HG03565 (cell line): Measurements from ENCODE around the gene TCERG1L.

Experiments used
- ATAC-seq: cut with Tn5 transposase; IDR thresholded peaks from one replicate; pipeline ENCODE4 v1.9.1; 2021; ENCODE audit warnings: mild to moderate bottlenecking, moderate library complexity; ENCODE audit not compliant: unreplicated experiment

The TCERG1L gene

DNA sequence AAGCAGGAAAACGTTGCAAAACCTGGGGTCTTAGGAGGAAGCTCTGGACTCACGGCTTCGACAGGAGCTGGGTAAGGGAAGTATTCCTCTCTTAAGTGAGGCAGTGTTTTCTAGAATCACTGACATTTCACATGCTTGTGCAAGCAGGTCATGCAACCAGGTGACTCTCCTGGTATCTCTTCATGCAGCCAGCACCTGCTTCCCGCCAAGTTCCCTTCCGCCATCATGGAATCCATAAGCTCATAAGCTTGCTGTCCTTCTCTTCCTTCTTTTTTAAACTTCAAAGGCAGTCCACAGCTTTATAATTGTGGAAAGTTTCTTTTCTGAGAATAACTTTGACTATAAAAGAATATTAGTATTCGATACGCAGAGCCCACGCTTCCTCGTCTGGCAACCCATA is 256.1 kb downstream of the TCERG1L start:
- no peak for ATAC-seq

DNA sequence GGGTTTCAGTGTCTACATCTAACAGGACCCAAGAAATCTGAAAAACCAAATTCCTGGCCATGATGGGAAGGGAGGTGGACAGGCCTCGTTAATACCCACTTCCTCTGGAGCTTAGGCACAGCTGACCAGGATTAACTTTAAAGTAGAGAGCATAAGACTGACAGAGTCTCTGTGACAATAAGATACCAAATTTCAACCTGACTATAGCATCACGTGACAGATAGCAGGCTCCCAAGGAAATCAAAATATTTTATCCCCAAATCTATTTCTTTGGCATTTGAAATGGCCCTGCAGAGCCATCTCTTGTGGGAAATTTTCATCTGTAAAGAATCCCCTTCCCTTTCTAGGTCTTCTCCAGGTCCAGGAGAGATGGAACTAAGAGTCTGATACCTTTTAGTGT is 258.3 kb downstream of the TCERG1L start:
- ATAC-seq: no peak

DNA sequence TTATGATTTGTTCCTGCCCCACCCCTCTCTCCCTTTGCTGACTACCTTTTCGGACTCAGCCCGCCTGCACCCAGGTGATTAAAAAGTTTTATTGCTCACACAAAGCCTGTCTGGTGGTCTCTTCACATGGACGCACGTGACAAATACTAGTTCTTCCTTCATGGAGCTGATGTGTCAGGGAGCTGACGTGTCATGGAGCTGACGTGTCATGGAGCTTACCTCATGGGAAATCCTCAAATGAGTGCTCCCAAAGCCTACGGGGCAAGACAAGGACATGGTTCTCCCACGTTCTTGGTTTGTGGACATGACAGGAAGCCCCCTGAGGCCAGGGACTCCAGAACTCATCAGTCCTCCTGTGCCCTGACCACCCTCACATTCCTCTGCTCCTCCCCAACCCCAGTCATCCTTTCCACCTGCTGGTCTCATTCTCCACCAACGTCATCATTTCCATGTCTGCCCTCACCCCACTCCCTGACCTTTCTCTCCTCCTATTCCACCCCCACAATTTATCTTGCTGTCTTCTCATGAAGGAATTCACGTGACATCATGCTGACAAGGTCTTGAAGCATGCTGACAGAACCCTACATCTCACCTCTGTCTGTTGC is 261.3 kb downstream of the TCERG1L start:
- ATAC-seq: no peak

DNA sequence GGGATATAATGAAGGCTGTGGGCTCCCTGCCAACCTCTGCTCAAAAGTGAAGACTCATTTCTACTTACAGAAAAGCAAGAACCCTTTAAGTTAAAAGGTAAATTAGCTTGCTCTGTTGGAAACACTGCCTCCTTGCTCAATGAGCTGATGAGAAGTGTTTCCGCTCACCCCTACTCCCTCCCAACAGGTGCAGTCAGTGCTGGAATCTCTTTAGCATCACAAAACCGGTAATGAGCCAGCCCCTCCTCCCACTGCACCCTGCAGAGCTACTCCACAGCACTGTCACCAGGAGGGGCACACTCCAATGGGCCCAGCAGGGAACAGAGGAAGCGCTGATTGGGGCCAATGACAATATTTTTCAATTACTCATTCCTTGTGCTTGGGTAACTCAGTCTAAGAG is 262.5 kb downstream of the TCERG1L start:
- no peak for ATAC-seq

DNA sequence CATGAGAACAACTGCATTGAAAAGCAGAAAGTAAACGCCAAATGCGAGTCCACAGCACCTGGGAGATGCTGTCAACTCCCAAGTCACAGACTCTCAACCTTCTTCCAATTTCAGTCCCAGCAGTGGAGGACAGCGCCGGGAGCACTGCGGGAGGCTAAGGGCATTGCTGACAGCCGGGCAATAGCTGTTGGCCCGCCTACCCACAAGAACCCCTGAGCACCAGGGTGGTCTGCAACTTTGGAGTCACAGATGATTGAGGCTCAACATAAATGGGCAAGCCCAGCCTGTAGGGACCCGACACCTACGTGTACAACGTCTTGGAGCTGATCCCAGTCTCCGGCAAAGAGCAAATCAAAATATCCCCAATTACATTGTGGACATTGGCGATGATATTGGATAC is 262.9 kb downstream of the TCERG1L start:
- no peak for ATAC-seq

DNA sequence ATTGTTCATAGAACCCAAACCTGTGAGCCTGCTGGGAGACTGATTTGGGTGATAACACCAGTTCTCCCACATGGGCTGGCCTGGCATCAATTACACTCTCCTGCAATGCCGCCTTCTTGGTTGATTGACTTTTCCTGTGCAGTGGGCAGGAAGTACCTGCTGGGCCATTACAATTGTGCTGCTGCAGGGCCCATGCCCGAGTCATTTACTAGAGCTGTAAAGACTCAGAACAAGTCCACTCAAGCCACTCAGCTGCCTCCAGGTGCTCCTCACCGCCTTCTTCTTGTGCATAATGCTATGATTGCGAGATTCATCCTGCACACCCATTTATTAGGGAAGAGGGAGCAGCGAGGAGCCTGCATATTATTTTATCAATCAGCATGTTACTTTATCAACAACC is 264.0 kb downstream of the TCERG1L start:
- no peak for ATAC-seq

DNA sequence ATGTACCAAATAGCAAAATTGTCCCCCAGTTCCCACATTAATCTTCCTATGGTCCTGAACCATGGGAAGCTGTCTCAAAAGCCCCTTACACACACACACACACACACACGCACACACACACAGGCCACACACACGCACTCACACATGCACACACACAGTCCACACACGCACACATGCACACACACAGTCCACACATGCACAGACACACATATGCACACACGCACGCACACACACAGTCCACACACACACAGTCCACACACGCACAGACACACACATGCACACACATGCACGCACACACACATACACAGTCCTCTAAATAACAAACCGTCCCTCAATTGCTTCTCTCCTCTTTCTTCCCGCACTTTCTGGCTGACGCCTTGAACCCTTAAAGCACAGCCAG is 265.3 kb downstream of the TCERG1L start:
- no peak for ATAC-seq

DNA sequence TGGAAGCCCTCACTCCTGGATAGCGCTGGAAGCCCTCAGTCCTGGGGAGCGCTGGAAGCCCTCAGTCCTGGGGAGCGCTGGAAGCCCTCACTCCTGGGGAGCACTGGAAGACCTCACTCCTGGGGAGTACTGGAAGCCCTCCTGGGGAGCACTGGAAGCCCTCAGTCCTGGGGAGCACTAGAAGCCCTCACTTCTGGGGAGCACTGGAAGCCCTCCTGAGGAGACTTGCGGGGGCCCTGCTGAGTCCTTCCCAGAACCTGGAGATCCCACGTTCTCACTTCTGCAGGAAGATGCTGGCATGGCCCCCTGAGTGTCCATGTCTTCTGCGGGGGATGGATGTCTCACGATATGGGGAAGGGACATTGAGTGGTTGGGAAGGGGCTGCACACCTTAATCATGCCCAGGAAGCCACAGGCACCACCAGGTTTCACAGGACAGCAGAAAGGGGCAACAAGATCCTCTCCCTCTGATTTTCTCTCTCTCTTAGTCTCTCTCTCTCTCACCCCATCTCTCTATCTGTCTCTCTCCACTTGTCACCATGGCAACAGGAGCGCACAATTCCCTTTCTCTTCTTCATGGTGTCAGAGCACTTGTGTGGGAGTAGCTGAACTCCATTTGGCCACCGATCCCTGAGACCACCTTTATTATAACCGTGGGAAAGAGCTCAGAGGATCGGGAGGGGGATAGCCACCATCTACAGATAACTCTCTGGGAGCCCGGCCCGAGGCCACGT is 267.0 kb downstream of the TCERG1L start:
- ATAC-seq: no peak

DNA sequence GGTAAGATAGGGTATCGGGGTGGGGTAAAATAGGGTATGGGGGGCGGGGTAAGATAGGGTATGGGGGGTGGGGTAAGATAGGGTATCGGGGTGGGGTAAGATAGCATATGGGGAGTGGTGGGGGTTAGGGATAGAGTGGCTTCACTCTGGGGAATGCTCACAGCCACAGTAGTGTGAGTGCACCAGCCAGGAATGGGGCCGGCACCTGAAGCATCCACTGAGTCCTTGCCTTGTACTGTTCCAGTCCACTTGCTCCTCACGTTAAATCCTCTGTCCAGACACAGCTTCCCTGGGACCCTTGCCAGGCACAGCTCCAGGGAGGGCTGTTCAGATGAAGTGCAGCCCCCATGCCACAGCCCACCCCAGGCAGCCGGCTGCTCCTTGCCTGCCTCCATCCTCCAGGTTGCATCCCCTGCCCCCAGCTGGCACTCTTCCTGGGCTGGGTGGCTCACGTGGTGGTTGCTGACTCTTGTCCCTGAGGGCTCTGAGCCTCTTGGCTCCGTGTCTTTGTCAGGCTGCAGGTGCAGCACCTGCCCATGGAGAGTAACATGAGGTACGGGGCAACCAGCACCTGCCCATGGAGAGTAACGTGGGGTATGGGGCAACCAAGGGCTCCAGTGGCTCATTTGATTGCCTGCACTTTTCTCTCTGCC is 268.4 kb downstream of the TCERG1L start:
- ATAC-seq: no peak
